Heart left ventricle (tissue), 16 donors: ENCODE measurements around the gene FAM240B. TPM values are rescaled to one million over a fixed set of nuclear protein-coding genes. Genes with fewer than 3 reads are reported as not detected.

Experiments
- ATAC-seq, 4 donors: fragments of 200-7000 bp; cut with Tn5 transposase; one replicate each; pipeline ENCODE4 v1.9.1; 2020 to 2022; ENCODE audit warnings: moderate library complexity in 4 of 4, mild to moderate bottlenecking in 3 of 4, moderate number of reproducible peaks in 1 of 4
- DNase-seq, 5 donors: peaks; one replicate each; pipeline ENCODE4 v3.0.0-alpha.2; 2020
- H3K27ac ChIP-seq, 12 donors: fragments of 200-600 bp; sonication (generic) in 4 of 12; one replicate each; pipeline versions ENCODE4 v1.5.0 to v1.8.0; 2016 to 2022; ENCODE audit warnings: mild to moderate bottlenecking in 2 of 12
- H3K27me3 ChIP-seq, 9 donors: fragments of 200-600 bp; sonication (generic) in 2 of 9; one replicate each; pipeline versions ENCODE4 v1.5.1 to v1.8.0; 2016 to 2022; ENCODE audit warnings: mild to moderate bottlenecking in 3 of 9
- H3K36me3 ChIP-seq, 9 donors: fragments of 200-600 bp; sonication (generic) in 2 of 9; one replicate each; pipeline versions ENCODE4 v1.5.0 to v1.8.0; 2018 to 2022; ENCODE audit warnings: mild to moderate bottlenecking in 2 of 9
- H3K4me1 ChIP-seq, 12 donors: fragments of 200-600 bp; sonication (generic) in 4 of 12; one replicate each; pipeline versions ENCODE4 v1.5.0 to v1.8.0; 2016 to 2022; ENCODE audit warnings: mild to moderate bottlenecking in 3 of 12
- H3K4me3 ChIP-seq, 12 donors: fragments of 200-600 bp; sonication (generic) in 4 of 12; one replicate each; pipeline versions ENCODE4 v1.5.0 to v1.8.0; 2017 to 2022; ENCODE audit warnings: mild to moderate bottlenecking in 9 of 12, moderate library complexity in 4 of 12
- H3K9me3 ChIP-seq, 12 donors: fragments of 200-600 bp; sonication (generic) in 4 of 12; one replicate each; pipeline versions ENCODE4 v1.5.0 to v1.8.0; 2016 to 2022; ENCODE audit warnings: mild to moderate bottlenecking in 1 of 12
- POLR2A ChIP-seq, 2 donors: fragments of 450-650 bp; IDR thresholded peaks; one replicate each; pipeline ENCODE4 v1.6.1; 2017; ENCODE audit warnings: antibody characterized with exemption in 2 of 2, mild to moderate bottlenecking in 2 of 2, moderate library complexity in 2 of 2
- WGBS, 4 donors: extraction: QIAGEN DNeasy Blood & Tissue Kit in 2 of 4; methylation state at CpG; one replicate each; pipeline versions ENCODE4 v1.1.5 to v1.1.7; 2013 to 2018; 5-methylcytosine and 5-hydroxymethylcytosine counted together
- intact Hi-C, 10 donors: fragments of 100-400 bp; cut with DNase I; formaldehyde crosslinking; loops; one replicate each; pipeline versions ENCODE4 v1.11.1 to v1.14.2; 2022
- polyA plus RNA-seq, 2 donors: library from polyadenylated mRNA; stranded (reverse); fragments of 200-250 nt; gene quantifications; one replicate each; pipeline ENCODE4 v1.2.3, GENCODE V29; 2013
- total RNA-seq, 9 donors: library from RNA; depleted of rRNA in 2 of 9; stranded (reverse); fragments of >200 nt in 2 of 9; fragmentation: NEBNext Ultra II Directional in 3 of 9; extraction: Animal tissue kit (Norgen Biotek cat#: 25700) in 3 of 9; gene quantifications; one replicate each; pipeline versions ENCODE4 v1.1.0 to v1.2.4, GENCODE V29; 2016 to 2023
- TF ChIP-seq, protein P1 (sequence below), 12 donors: fragments of 200-600 bp; sonication (generic) in 4 of 12; IDR thresholded peaks; one replicate each; pipeline versions ENCODE4 v1.5.0 to v1.8.0; 2018 to 2022; ENCODE audit warnings: antibody characterized with exemption in 12 of 12, mild to moderate bottlenecking in 5 of 12
- donor health status: ischemic (EF 13 %, LVEDD 7.1; RV severe dilation, severe dysfunction).
- donor health status: healthy with polysubstance abuse.
- donor health status: DM: no; HTN: yes; CAD: no.
- donor health status: DM: no; HTN: no; CAD: no.
- donor health status: ischemic (EF 25% LVEDD 6.9; RV normal size, moderate dysfunction).
- donor health status: ischemic (EF 25% LVEDD 5.7; RV mildly dilated, moderate dysfunction).
- donor health status: healthy.
- donor health status: DM: yes; HTN: yes; CAD: no.
- donor health status: ischemic (EF 35%, LVEDD 5.7; RV mildly dilated, moderate dysfunction).
- donor health status: nonischemic (EF 11% LVEDD 7.7; RV severe dilation, severe dysfunction).
- donor health status: DM: yes; HTN: yes; CAD: no.
- donor health status: PGD.
- donor health status: ischemic (EF 29% LVEDD 5.4; RV normal size, mild dysfunction).
- donor health status: nonischemic (EF 23%, LVEDD 6.1; RV moderate dilation, normal function).

Gene FAM240B
- total and polyA plus RNA-seq, 11 donors: not detected

DNA sequence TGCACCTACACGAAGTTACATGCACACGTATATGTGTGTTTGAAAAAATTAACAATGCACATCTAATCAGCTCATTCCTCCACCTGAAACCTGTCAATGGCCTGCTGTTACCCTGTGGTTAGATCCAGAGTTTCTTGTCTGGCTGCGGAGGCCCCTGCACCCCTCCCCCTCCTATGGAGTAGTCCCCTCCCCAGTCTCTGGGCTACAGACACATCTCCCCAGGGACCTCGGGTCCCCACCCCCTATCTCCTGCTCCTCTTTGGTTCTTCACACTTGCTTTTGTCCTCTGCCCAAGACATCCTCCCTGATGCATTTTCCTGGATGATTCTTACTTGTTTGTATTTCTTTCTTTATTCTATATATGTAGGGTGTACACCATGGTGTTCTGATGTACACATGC lies 27.2 kb downstream of the FAM240B start:
- no peak for DNase-seq
- Histone ChIP-seq H3K9me3 (no peaks in the 10 kb centered on the region), H3K27me3 (peaks cover 0 to 4% (median 0%) of the 10 kb centered on the region in 9 donors), H3K27ac (no peak overlapping the region), H3K4me3 (no peak overlapping the region), H3K4me1 (peaks cover 0 to 4% (median 0%) of the 10 kb centered on the region in 12 donors), H3K36me3 (no peaks in the 10 kb centered on the region)
- ATAC-seq: no peak
- WGBS, 4 donors: 79 to 88% (median 81%) methylated on average over 4 of the region's 4 CpGs
- no peak for TF ChIP-seq POLR2A (IDR thresholded peaks at IDR 0.05)
- TF ChIP-seq, protein P1, sequence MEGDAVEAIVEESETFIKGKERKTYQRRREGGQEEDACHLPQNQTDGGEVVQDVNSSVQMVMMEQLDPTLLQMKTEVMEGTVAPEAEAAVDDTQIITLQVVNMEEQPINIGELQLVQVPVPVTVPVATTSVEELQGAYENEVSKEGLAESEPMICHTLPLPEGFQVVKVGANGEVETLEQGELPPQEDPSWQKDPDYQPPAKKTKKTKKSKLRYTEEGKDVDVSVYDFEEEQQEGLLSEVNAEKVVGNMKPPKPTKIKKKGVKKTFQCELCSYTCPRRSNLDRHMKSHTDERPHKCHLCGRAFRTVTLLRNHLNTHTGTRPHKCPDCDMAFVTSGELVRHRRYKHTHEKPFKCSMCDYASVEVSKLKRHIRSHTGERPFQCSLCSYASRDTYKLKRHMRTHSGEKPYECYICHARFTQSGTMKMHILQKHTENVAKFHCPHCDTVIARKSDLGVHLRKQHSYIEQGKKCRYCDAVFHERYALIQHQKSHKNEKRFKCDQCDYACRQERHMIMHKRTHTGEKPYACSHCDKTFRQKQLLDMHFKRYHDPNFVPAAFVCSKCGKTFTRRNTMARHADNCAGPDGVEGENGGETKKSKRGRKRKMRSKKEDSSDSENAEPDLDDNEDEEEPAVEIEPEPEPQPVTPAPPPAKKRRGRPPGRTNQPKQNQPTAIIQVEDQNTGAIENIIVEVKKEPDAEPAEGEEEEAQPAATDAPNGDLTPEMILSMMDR (IDR thresholded peaks at IDR 0.05): no peak
- intact Hi-C loops: loop anchor here in 1 of 10 donors (10.0 kb wide), 1 partner anchor 52 kb away; no protein-coding TSS in a partner anchor

DNA sequence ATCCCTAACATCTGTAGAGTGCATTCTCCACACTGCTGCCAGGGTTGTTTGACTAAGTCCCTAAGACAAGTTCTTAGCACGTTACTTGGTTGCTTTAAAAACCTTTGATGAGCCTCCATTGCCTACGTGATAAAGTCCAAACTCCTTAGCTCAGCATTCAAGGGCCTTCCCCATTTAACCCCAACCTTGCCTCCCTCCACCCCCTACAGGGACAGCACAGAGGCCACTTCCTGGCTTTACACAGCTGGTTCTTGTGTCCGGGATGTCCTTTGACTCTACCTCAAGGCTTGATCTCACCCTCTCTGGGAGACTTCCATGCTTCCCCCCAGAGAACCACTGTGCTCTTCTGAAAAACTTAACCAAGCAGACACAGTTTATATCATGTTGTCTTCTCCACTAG lies 29.4 kb downstream of the FAM240B start:
- H3K9me3 ChIP-seq: no peaks in the 10 kb centered on the region
- WGBS, 4 donors: 46 to 62% (median 51%) methylated on average over 3 of the region's 3 CpGs
- intact Hi-C loops: loop anchor here in 1 of 10 donors (10.0 kb wide), 1 partner anchor 54 kb away; no protein-coding TSS in a partner anchor
- H3K36me3 ChIP-seq: no peaks in the 10 kb centered on the region
- ATAC-seq: no peak
- peaks cover 0 to 13% (median 3%) of the 10 kb centered on the region in 12 donors for H3K4me1 ChIP-seq
- no peak overlapping the region for H3K27ac ChIP-seq
- peaks cover 0 to 4% (median 0%) of the 10 kb centered on the region in 9 donors for H3K27me3 ChIP-seq
- no peak overlapping the region for H3K4me3 ChIP-seq
- no peak for TF ChIP-seq POLR2A (IDR thresholded peaks at IDR 0.05)
- TF ChIP-seq, protein P1 (IDR thresholded peaks at IDR 0.05): no peak
- DNase-seq: no peak

DNA sequence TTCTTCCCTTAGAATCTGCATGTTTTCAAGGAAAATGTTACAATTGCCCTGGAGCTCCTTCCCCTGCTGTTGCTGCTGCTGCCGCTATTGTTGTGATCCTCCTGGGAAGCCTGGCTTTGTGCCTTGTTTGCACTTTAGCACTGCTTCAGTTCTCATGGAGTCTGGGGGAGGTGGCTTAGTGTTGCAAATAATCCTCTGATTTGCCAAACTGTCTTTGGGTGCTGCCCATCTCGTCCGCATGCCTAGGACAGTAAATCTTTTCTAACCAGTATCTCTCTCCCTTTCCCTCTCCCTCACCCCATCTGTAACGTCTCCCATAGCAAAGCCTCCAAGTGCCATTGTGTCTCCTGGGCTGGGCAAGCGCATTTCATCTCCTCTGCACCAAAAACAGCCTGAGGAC lies 30.3 kb downstream of the FAM240B start:
- 40 to 49% (median 47%) methylated on average over 5 of the region's 5 CpGs for WGBS, 4 donors
- no peak overlapping the region for H3K4me3 ChIP-seq
- intact Hi-C loops: loop anchor here in 3 of 10 donors (10.0 kb wide), 4 partner anchors 45 to 65 kb away; partner anchors contain the start of gene ANKRD18A (in 1 of the 3)

DNA sequence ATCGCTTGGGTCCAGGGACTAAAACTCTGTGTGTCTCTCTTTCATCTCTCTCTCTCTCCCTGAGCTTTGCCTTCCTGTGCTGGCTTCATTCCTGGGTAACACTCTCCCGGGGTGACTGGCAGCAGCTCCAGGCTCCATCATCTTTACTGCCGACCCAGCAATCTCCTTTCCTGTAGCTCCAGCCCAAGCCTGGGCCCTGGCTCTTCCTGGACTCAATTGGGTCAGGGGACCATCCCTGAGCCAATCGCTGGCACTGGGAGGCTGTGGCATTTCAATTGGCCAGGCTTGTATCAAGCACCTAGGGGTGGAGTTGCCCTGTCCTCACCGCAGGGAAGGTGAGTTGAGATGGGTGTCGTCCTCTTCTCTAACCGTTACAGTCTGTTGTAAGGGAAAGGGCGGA lies 31.9 kb downstream of the FAM240B start:
- Histone ChIP-seq H3K27me3 (peaks cover 0 to 4% (median 0%) of the 10 kb centered on the region in 9 donors), H3K4me3 (peak overlapping the region in 6 of 12 donors; percentile 16 to 35 (median 30)), H3K27ac (no peak overlapping the region), H3K9me3 (no peaks in the 10 kb centered on the region), H3K4me1 (peaks cover 0 to 14% (median 3%) of the 10 kb centered on the region in 12 donors), H3K36me3 (no peaks in the 10 kb centered on the region)
- intact Hi-C loops: loop anchor here in 2 of 10 donors (10.0 kb wide), 3 partner anchors 47 to 67 kb away; partner anchors contain the start of gene ANKRD18A (in 1 of the 2)
- WGBS, 4 donors: 66 to 82% (median 72%) methylated on average over 8 of the region's 8 CpGs
- ATAC-seq (peak in 2 of 4 donors; percentile 6 to 16), DNase-seq (no peak)
- TF ChIP-seq POLR2A (IDR thresholded peaks at IDR 0.05): no peak
- TF ChIP-seq, protein P1 (IDR thresholded peaks at IDR 0.05): no peak

More for the DNA sequence above, 30.3 kb downstream of the FAM240B start:
- peaks cover 0 to 13% (median 3%) of the 10 kb centered on the region in 12 donors for H3K4me1 ChIP-seq
- H3K27ac ChIP-seq: no peak overlapping the region
- peaks cover 0 to 4% (median 0%) of the 10 kb centered on the region in 9 donors for H3K27me3 ChIP-seq
- ATAC-seq: peak in 1 of 4 donors; percentile 66
- no peaks in the 10 kb centered on the region for H3K36me3 ChIP-seq
- no peaks in the 10 kb centered on the region for H3K9me3 ChIP-seq
- DNase-seq: no peak
- TF ChIP-seq, protein P1 (IDR thresholded peaks at IDR 0.05): no peak
- TF ChIP-seq POLR2A (IDR thresholded peaks at IDR 0.05): no peak
